ENCODE results near the gene SFRP5. TPM values are rescaled to one million over a fixed set of nuclear protein-coding genes. Genes with fewer than 3 reads are reported as not detected.

The SFRP5 gene
- total RNA-seq, 6 donors from 2014 or later = 0.69 to 14.9 (median 3.6) TPM

GRCh38 chr10:97755718-97756117 is 16.1 kb downstream of the SFRP5 start:
- no peak for DNase-seq
- no peak for ATAC-seq (ENCODE audit: low FRiP score in 2 of 2)
- TF ChIP-seq POLR2A (IDR thresholded peaks at IDR 0.05) (no peak), CTCF (IDR thresholded peaks at IDR 0.05) (no peak), POLR2AphosphoS5 (IDR thresholded peaks at IDR 0.05) (no peak), EP300 (IDR thresholded peaks at IDR 0.05) (no peak)
- H3K27ac ChIP-seq = no peak overlapping the region
- whole genome bisulfite sequencing, 2 donors = 94 to 95% methylated on average over 6 of the region's 6 CpGs
- H3K9me3 ChIP-seq = no peaks in the 10 kb centered on the region
- H3K4me1 ChIP-seq = peaks cover 0 to 9% (median 0%) of the 10 kb centered on the region in 4 donors
- no peak overlapping the region for H3K4me3 ChIP-seq
- peaks cover 36 to 94% (median 91%) of the 10 kb centered on the region in 4 donors for H3K36me3 ChIP-seq
- no peaks in the 10 kb centered on the region for H3K27me3 ChIP-seq

- 49 to 65% methylated on average over 3 to 4 of the region's 4 CpGs for WGBS, 2 donors
- H3K36me3 ChIP-seq = peaks cover 41 to 94% (median 92%) of the 10 kb centered on the region in 4 donors
- no peak overlapping the region for H3K4me3 ChIP-seq
- DNase-seq (no peak), ATAC-seq (ENCODE audit: low FRiP score in 2 of 2) (no peak)
- no peaks in the 10 kb centered on the region for H3K9me3 ChIP-seq
- H3K4me1 ChIP-seq = peaks cover 0 to 9% (median 0%) of the 10 kb centered on the region in 4 donors
- no peak overlapping the region for H3K27ac ChIP-seq
- no peaks in the 10 kb centered on the region for H3K27me3 ChIP-seq
- TF ChIP-seq CTCF (IDR thresholded peaks at IDR 0.05) (no peak), EP300 (IDR thresholded peaks at IDR 0.05) (no peak), POLR2A (IDR thresholded peaks at IDR 0.05) (no peak), POLR2AphosphoS5 (IDR thresholded peaks at IDR 0.05) (no peak)
Observed at GRCh38 chr10:97754726-97755125, 17.1 kb downstream of the SFRP5 start.

GRCh38 chr10:97752956-97753355 is 18.8 kb downstream of the SFRP5 start:
- Histone ChIP-seq H3K9me3 (no peaks in the 10 kb centered on the region), H3K27ac (no peak overlapping the region), H3K27me3 (no peaks in the 10 kb centered on the region), H3K4me3 (no peak overlapping the region), H3K4me1 (no peaks in the 10 kb centered on the region), H3K36me3 (peaks cover 41 to 99% (median 95%) of the 10 kb centered on the region in 4 donors)
- WGBS, 2 donors = 95 to 98% methylated on average over 8 to 18 of the region's 18 CpGs
- DNase-seq (no peak), ATAC-seq (ENCODE audit: low FRiP score in 2 of 2) (no peak)
- TF ChIP-seq POLR2AphosphoS5 (IDR thresholded peaks at IDR 0.05) (no peak), EP300 (IDR thresholded peaks at IDR 0.05) (no peak), POLR2A (IDR thresholded peaks at IDR 0.05) (no peak), CTCF (IDR thresholded peaks at IDR 0.05) (no peak)

- no peak overlapping the region for H3K27ac ChIP-seq
- peaks cover 29 to 100% (median 82%) of the 10 kb centered on the region in 4 donors for H3K36me3 ChIP-seq
- DNase-seq (no peak), ATAC-seq (ENCODE audit: low FRiP score in 2 of 2) (no peak)
- TF ChIP-seq POLR2A (IDR thresholded peaks at IDR 0.05) (no peak), POLR2AphosphoS5 (IDR thresholded peaks at IDR 0.05) (no peak), EP300 (IDR thresholded peaks at IDR 0.05) (no peak), CTCF (IDR thresholded peaks at IDR 0.05) (no peak)
- H3K4me1 ChIP-seq = no peaks in the 10 kb centered on the region
- H3K27me3 ChIP-seq = no peaks in the 10 kb centered on the region
- no peaks in the 10 kb centered on the region for H3K9me3 ChIP-seq
- 87 to 91% methylated on average over 6 to 10 of the region's 10 CpGs for WGBS, 2 donors
- no peak overlapping the region for H3K4me3 ChIP-seq
Observed at GRCh38 chr10:97748116-97748515, 23.7 kb downstream of the SFRP5 start.

- no peak for DNase-seq
- Histone ChIP-seq H3K36me3 (peaks cover 26 to 100% (median 81%) of the 10 kb centered on the region in 4 donors), H3K27ac (no peak overlapping the region), H3K27me3 (no peaks in the 10 kb centered on the region), H3K4me3 (no peak overlapping the region), H3K9me3 (no peaks in the 10 kb centered on the region), H3K4me1 (no peaks in the 10 kb centered on the region)
- no peak for ATAC-seq (ENCODE audit: low FRiP score in 2 of 2)
- 92 to 93% methylated on average over 1 of the region's 1 CpG for WGBS, 2 donors
- TF ChIP-seq POLR2AphosphoS5 (IDR thresholded peaks at IDR 0.05) = no peak
Observed at GRCh38 chr10:97747573-97747972, 24.2 kb downstream of the SFRP5 start.

All from upper lobe of left lung (tissue), 6 donors.